ENCODE results near the gene MGAT5. TPM values are rescaled to one million over a fixed set of nuclear protein-coding genes. Genes with fewer than 3 reads are reported as not detected.
A peak's percentile ranks its signal among the peaks of the same experiment; 100 is the strongest.

Gene MGAT5
- total RNA-seq, 1 donor from 2014 or later, result 151 TPM

- peak; percentile 17 for DNase-seq (ENCODE audit: low spot score)
Observed at GRCh38 chr2:134393075-134393461, 139.2 kb downstream of the MGAT5 start.

- no peak for DNase-seq (ENCODE audit: low spot score)
Observed at GRCh38 chr2:134395779-134396178, 141.9 kb downstream of the MGAT5 start.

DNA sequence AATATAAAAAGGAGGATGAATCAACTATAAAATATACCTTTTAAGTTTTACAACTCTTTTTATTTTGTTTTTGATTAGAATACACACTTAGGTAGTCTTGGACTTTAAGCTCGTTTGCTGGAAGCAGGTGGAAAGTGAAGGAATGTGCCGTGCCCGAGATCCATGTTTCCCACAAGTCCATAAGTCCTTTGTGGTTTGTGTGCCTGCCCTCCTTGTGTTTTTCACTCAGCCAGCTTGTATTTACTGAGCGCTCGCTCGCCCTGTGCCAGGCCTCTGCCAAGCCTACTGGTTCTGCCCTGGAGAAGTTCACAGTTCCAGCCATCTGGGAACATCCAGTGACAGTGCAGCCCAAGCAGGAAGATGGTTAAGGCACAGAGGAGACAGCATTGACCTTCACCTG, 142.6 kb downstream of the MGAT5 start:
- DNase-seq (ENCODE audit: low spot score), result no peak

DNA sequence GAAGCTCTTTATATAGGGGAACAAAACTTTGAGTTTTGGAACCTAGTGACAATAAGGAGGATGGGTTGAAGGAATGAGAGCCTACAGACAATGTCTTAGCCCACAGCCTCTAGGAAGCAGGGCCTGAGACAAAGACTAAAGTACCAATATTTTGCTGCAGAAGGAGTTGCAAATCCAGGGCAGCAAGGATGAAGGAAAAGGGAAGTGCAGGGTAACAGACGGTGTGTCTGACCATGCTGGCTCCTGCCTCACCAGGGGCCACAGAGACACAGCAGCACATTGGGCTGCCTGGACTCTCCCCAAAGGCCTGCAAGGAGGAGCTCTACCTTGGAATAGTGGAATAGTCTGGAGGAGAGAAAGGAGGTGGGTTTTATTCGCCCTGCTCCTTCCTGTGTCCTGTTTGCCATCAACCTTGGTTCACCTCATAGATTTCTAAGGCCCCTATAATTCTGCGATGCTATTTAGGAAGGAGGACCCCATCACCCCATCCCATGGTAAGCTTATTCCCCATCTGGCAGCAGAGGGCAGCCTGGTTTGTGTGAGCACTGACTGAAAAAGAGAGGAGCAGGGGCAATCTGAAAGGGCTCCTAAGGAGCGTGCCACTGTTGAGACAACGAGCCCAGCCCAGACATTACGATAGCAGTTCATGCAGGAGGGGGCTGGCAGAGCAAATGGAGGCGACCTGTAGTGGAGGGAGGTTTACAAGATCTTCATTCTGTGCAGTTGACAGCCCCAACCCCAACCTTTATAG, 143.4 kb downstream of the MGAT5 start:
- DNase-seq (ENCODE audit: low spot score), result no peak

DNA sequence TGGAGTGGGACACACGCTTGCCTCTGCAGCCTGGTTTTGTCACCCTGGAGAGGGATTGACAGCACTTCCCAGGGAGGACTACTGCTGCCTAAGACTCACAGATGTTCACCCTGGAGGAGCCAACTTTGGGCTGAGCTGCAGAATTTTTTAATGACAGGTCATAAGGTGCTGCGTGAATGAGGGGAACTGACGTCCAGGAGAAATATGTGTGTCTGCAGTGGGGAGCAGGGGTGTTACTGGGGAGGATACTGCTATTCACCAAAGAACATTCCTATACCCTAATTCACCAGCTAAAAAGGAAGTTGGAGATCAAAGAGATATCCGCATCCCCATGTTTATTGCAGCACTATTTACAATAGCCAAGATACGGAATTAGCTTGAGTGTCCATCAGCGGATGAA, 144.4 kb downstream of the MGAT5 start:
- DNase-seq (ENCODE audit: low spot score), result no peak

DNA sequence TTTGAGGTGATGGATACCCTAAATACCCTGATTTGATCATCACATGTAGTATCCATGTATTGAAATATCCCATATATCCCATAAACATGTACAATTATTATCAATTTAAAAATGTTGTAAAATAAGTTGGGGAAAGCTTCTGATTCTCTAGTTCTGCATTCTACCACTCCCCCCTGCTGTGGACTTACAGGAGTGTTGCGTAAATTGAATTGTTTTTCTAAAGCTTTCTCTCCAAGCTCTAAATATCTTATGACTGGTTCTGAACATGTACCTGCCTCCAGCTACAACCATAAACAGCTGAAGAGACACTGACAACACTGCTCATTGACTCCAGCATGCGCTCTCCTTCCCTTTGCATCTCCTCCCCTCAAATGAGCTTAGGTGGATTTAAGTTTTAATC, 145.2 kb downstream of the MGAT5 start:
- no peak for DNase-seq (ENCODE audit: low spot score)

DNA sequence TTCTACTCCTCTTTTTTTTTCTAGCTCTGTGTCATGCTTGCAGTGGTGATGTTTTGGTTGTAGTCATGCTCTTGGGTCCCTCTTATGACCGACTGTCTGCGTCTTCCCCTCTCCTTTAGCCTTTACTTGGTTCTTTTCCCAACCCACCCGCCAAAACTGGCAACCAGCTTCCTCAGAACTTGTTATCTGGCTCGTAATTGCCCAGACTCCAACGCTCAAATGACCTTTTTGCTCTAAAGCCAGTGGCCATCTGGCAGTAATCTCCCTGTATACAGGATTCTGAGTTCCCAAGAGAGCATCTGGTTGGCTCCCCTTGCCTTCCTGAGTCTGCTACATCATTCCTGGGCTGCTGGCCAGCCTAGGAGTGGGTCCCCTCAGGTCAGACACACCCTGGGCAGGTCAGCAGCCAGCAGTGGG, 147.2 kb downstream of the MGAT5 start:
- DNase-seq (ENCODE audit: low spot score), result peak; percentile 10

DNA sequence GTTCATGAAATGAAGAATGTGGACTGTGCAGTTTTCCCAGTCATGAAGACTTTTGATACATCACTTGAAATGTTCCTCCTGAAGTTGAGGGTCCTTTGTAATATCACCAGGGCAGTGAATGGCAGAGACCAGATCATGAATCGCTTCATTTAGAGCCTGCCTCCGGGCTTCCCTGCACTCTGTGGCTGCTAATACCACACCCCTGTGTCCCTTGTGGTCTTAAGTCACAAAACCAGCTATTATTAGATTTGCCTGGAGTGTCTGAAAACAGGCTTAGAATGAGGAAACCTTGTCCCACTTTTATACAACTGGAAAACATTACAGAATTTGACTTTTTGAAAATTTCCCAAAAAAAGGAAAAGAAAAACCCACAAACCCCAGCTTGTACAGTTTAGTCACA, 147.9 kb downstream of the MGAT5 start:
- no peak for DNase-seq (ENCODE audit: low spot score)

DNA sequence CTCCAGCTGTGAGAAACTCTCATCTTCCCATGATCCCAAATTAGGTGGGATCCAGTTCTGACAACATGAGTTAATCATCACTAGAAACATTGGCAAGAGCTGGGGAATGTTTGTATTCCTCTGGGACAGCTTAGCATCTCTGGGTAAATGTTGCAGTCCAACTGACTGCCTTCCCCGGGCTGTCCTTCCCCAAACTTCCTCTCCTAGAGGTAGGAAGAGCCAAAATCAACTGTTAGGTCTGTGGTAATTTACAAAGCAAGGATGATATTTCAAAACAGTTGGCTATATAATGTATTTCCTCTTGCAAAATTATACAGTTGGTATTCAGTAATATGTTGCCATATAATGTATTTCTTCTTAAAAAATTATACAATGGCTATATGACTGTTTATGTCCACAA, 148.5 kb downstream of the MGAT5 start:
- DNase-seq (ENCODE audit: low spot score), result peak; percentile 28

DNA sequence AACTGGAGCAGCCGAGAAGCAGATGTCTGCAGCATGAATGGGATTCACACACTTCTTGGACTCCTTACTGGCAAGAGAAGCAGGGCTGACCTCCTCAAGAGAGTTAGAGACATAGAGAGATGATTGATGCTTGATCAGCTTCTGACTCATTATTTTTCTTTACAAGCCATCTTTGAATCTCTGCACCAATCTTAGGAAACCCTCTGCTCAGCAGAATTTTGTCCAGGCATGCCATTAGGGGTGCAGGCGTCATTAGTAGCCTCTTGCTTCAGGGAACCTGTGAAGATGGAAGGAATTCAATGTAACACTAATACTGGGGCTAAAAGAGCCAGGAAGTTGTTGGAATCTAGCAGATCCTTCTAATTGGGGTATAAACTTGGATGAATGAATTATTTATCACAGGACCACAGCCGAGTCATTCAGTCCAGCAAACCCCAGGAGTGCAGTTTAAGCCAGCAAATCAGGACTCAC, 151.8 kb downstream of the MGAT5 start:
- DNase-seq (ENCODE audit: low spot score), result no peak

DNA sequence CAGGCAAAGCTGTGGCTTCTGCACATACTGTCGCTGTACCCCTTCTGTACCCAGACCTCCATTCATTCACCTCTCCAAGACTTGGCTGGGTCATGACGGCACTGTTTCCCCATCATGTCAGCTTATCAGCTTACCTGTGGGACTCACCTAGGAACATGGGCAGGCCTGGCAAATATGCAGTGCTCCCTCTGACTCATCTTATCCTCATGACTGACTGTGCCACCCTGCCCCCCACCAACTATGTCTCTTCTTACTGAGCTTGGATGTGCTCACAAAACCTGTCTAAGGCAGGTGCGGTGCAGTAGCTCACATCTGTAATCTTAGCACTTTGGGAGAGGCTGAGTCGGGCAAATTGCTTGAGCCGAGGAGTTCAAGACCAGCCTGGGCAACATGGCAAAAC, 152.4 kb downstream of the MGAT5 start:
- no peak for DNase-seq (ENCODE audit: low spot score)

- DNase-seq (ENCODE audit: low spot score), result no peak
Observed at GRCh38 chr2:134406736-134407135, 152.9 kb downstream of the MGAT5 start.

GRCh38 chr2:134407154-134407890, 153.4 kb downstream of the MGAT5 start:
- no peak for DNase-seq (ENCODE audit: low spot score)

GRCh38 chr2:134408386-134408785, 154.5 kb downstream of the MGAT5 start:
- DNase-seq (ENCODE audit: low spot score), result no peak

DNA sequence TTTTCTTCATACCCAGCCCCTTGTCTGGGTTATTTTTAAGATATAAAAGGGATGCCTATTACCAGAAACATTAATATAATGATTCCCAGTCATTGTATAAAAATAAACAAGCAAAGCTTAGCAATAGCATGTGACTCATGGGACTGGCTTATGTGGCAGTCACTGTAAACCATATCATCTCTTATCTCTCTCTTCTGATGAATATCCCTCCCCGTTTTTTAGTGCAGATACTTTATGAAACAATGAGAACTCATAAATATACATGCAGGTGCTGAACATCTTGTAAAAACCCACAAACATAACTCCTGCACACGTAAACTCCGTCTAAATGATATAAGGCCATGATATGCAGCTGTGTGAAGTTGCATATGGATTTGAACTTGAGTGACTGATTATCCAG, 154.9 kb downstream of the MGAT5 start:
- DNase-seq (ENCODE audit: low spot score), result no peak

DNA sequence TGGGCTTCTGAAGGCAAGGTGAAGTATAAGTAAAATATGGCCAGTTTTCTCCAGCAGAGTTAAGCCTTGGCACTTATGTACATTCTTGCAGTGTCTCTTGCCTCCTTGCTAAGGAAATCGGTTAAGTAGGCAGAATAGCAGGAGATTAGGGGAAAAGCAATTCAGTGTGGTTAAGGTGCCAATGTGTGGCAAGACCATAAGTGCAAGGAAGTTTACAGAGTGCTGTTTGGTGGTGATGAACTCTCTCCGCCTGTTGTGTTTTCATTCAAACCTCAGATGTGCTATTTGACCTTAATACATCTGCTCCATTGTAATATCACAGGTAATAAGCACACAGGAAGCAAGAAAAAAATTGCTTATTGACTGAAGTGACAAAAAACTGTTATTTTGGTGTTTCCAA, 156.1 kb downstream of the MGAT5 start:
- DNase-seq (ENCODE audit: low spot score), result no peak

DNA sequence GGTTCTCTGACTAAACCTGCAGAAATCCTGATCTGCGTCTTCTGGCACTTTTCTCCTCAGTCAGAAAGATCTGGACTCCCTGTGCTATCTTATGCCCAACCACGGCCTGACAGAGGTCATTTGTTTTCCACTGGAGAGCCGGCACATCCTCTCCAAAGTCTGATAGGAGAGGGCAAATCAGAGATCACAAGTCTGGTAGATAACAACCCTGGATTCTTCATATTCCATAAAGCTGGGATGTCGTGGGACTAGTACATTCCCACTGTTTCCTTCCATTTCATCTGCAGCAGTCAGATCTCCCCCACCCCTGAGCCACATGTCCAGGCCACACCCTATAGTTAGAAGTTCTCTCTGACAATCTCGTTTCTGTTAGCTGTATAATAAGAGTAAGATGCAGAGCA, 157.0 kb downstream of the MGAT5 start:
- DNase-seq (ENCODE audit: low spot score), result peak; percentile 59

DNA sequence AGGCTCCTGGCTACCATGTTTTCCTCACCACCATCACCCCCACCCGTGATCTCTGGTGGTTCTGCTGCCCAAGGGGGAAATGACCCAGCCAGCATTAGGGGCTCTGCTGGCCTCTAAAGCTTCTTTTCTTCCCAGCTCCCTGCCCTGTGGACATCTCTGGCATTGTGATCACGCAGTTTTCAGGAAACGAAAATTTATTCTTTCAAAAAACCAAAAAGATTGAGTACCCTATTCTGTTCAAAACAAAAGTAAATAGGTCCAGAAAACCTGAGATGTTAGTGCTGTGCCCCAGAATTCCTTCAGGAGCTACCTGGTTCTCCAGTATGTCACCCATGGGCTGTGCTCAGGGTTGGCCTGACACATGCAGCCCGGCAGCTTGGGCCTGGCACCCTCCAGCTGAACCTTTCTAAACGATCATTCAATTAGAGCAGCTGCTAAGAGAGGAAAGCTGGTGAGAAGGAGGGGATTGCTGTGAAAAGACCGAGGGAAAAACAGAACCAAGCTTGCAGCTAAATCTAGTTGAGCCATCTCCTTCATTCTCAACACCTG, 157.5 kb downstream of the MGAT5 start:
- DNase-seq (ENCODE audit: low spot score), result no peak

DNA sequence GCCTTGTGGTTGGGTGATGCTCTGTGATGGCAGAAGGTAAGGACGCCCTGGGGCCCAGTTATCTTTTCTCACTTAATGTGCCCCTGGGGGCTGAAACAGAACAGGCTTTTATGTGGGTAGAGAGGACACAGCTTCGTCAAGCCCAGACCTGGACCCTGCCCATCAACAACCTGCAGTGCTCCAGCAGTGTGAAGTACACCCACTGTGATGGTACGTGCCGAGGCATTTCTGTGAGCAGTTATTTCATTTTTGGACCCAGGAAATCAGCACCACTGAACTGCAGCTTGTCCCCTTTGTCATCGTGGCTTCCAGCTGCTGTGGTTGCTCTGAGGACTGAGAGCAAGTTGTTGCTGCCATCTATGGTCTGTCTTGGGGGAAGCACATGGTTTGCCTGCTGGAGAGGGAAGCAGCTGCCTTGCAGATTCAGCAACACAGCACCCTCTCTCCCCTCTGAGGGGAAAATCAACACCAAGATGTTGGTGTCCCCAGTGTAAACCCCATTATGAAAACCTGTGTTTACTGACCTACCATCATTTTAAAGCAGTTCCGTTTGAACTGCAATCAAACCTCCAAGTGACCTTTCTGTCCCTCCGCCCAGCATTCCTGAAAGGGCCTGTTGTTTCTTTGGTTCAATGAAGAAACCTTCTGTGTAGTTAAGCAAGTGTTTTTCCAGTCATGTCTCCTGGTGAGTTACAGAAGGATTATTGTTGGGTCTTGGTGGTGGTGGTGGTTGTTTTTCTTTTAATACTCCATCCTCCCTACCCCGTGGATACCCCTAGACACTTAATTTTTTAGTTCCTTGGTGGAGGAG, 158.2 kb downstream of the MGAT5 start:
- DNase-seq (ENCODE audit: low spot score), result peak; percentile 86

GRCh38 chr2:134412639-134412999, 158.7 kb downstream of the MGAT5 start:
- DNase-seq (ENCODE audit: low spot score), result no peak

DNA sequence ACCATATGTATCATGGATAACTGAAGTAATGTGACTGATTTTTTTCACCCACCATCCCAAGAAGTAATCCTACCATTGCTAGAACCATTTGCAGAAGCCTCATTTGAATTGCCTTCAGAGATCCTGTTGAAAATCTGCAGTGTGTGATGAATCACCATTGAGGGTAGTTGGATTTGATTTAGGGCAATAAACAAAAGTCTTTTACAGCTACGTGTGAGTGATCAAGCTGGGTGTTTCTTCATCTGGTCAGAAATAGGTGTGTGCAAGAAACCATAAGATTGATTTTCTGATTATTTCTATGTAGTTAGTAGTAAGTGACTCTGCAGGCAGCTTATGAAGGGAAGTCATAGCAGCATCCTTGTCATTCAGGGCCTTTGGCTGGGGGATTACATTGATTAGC, 159.6 kb downstream of the MGAT5 start:
- DNase-seq (ENCODE audit: low spot score), result no peak

GRCh38 chr2:134413912-134414311, 160.0 kb downstream of the MGAT5 start:
- DNase-seq (ENCODE audit: low spot score), result no peak

All from umbilical cord (tissue), 2 donors.